Measurements from ENCODE around the gene SHISAL2B.

GRCh38 chr5:64690104-64690416 is 243 bp upstream of the SHISAL2B start:
- TF ChIP-seq CTCF (IDR thresholded peaks at IDR 0.05; ENCODE audit: low read depth, low read length, poor library complexity, severe bottlenecking) (no peak), EZH2phosphoT487 (IDR thresholded peaks at IDR 0.05; ENCODE audit: borderline replicate concordance, low read length) (no peak)

All from DOHH2 (cell line).